ENCODE data around the gene CYS1.

The CYS1 gene

DNA sequence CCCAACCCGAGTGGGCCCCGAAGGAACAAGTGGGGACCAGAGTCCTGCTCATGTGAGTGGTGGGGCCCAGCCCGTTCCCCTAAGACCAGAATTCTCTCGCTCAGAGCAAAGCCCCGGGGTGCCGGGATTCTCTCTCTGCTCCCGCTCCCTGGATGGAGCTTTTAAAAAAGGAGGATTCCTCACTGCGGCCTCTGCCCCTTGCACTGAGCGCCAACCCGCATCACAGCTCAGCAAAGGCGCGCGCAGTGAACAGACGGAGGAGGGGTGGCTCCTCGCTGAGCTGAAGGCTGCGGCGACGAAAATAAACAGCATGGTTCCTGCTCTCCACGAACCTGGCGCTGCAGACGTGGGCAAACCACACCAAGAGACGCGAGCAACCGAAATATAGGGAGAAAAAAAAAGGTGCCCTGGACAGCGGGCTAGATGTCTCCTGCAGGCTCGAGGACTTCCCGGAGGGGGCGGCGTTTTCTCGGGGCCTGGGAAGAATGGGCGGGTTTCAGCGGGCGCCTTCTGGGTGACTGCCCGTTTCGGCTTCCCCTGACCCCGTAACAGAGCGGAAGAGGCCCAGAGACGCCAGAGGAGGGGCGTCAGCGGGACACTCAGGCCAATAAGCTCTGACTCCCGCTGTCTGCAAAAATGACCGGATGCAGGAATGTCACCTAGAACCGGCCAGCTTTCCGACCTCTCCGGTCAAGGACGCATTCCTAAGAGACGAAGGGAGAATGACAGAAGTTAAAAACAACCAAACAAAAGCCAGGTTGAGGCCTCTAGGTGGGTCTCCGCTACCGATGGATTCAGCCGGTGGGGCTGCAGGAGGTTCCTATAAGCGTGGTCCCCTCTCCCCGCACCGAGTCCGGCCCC lies 37.7 kb downstream of the CYS1 start:
- no peaks in the 10 kb centered on the region for H3K9me2 ChIP-seq (ENCODE audit: low read depth, low read length)
- H3K27ac ChIP-seq (ENCODE audit: low read depth, low read length, poor library complexity, severe bottlenecking): no peak overlapping the region
- no peaks in the 10 kb centered on the region for H3F3A ChIP-seq (ENCODE audit: insufficient read depth, low read length)
- no peaks in the 10 kb centered on the region for H4K20me1 ChIP-seq (ENCODE audit: insufficient read depth, low read length)
- no peak overlapping the region for H2AFZ ChIP-seq (ENCODE audit: low read length)
- H3K9me3 ChIP-seq (ENCODE audit: low read length): 0 out of 2 replicates have a peak, but pooled peaks cover 4% of the 10 kb centered on the region
- H3K4me3 ChIP-seq (ENCODE audit: low read depth, low read length, poor library complexity, severe bottlenecking): no peak overlapping the region
- TF ChIP-seq, protein P1, sequence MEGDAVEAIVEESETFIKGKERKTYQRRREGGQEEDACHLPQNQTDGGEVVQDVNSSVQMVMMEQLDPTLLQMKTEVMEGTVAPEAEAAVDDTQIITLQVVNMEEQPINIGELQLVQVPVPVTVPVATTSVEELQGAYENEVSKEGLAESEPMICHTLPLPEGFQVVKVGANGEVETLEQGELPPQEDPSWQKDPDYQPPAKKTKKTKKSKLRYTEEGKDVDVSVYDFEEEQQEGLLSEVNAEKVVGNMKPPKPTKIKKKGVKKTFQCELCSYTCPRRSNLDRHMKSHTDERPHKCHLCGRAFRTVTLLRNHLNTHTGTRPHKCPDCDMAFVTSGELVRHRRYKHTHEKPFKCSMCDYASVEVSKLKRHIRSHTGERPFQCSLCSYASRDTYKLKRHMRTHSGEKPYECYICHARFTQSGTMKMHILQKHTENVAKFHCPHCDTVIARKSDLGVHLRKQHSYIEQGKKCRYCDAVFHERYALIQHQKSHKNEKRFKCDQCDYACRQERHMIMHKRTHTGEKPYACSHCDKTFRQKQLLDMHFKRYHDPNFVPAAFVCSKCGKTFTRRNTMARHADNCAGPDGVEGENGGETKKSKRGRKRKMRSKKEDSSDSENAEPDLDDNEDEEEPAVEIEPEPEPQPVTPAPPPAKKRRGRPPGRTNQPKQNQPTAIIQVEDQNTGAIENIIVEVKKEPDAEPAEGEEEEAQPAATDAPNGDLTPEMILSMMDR (IDR thresholded peaks at IDR 0.05; ENCODE audit: low read length): no peak
- no peak for TF ChIP-seq EZH2 (IDR thresholded peaks at IDR 0.05; ENCODE audit: borderline replicate concordance, low read length)
- no peaks in the 10 kb centered on the region for H3K36me3 ChIP-seq (ENCODE audit: insufficient read depth, low read length)
- H3K27me3 ChIP-seq (ENCODE audit: insufficient read depth, low read length): peaks cover 8% of the 10 kb centered on the region; the same call in 1 of the 2 replicates
- no peak overlapping the region for H3K9ac ChIP-seq (ENCODE audit: low read length)
- no peaks in the 10 kb centered on the region for H3K79me2 ChIP-seq (ENCODE audit: insufficient read depth, low read length)
- no peak overlapping the region for H3K4me2 ChIP-seq (ENCODE audit: low read length)
- no peaks in the 10 kb centered on the region for H3K4me1 ChIP-seq (ENCODE audit: insufficient read depth, low read length, severe bottlenecking)

DNA sequence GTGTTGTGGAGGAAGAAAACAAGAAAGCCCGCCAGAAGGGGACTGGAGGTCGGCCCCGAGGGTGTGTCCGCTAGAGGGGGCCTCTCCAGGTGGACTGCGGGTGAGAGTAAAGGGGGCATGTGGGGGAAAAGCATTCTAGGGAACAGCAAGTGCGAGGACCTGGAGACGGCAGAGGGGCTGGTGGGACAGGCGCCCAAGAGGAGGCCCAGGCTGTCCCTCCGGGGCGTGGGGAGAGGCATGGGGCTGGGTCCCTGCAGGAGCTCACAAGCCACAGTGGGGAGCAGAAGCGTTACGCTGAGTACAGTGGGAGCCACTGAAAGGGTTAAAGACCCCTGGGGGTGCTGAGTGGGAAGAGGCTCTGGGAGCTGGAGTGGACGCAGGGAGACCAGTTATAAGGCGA lies 38.5 kb downstream of the CYS1 start:
- TF ChIP-seq, protein P1 (IDR thresholded peaks at IDR 0.05; ENCODE audit: low read length): no peak
- TF ChIP-seq EZH2 (IDR thresholded peaks at IDR 0.05; ENCODE audit: borderline replicate concordance, low read length): no peak
- H4K20me1 ChIP-seq (ENCODE audit: insufficient read depth, low read length): no peaks in the 10 kb centered on the region
- H3K4me1 ChIP-seq (ENCODE audit: insufficient read depth, low read length, severe bottlenecking): no peaks in the 10 kb centered on the region
- H3K9me2 ChIP-seq (ENCODE audit: low read depth, low read length): no peaks in the 10 kb centered on the region
- H3K36me3 ChIP-seq (ENCODE audit: insufficient read depth, low read length): no peaks in the 10 kb centered on the region
- peaks cover 8% of the 10 kb centered on the region; the same call in 1 of the 2 replicates for H3K27me3 ChIP-seq (ENCODE audit: insufficient read depth, low read length)
- no peak overlapping the region for H3K27ac ChIP-seq (ENCODE audit: low read depth, low read length, poor library complexity, severe bottlenecking)
- H3K4me2 ChIP-seq (ENCODE audit: low read length): no peak overlapping the region
- H2AFZ ChIP-seq (ENCODE audit: low read length): no peak overlapping the region
- H3K9ac ChIP-seq (ENCODE audit: low read length): no peak overlapping the region
- no peak overlapping the region for H3K4me3 ChIP-seq (ENCODE audit: low read depth, low read length, poor library complexity, severe bottlenecking)
- no peaks in the 10 kb centered on the region for H3F3A ChIP-seq (ENCODE audit: insufficient read depth, low read length)
- no peaks in the 10 kb centered on the region for H3K79me2 ChIP-seq (ENCODE audit: insufficient read depth, low read length)
- 0 out of 2 replicates have a peak, but pooled peaks cover 4% of the 10 kb centered on the region for H3K9me3 ChIP-seq (ENCODE audit: low read length)

DNA sequence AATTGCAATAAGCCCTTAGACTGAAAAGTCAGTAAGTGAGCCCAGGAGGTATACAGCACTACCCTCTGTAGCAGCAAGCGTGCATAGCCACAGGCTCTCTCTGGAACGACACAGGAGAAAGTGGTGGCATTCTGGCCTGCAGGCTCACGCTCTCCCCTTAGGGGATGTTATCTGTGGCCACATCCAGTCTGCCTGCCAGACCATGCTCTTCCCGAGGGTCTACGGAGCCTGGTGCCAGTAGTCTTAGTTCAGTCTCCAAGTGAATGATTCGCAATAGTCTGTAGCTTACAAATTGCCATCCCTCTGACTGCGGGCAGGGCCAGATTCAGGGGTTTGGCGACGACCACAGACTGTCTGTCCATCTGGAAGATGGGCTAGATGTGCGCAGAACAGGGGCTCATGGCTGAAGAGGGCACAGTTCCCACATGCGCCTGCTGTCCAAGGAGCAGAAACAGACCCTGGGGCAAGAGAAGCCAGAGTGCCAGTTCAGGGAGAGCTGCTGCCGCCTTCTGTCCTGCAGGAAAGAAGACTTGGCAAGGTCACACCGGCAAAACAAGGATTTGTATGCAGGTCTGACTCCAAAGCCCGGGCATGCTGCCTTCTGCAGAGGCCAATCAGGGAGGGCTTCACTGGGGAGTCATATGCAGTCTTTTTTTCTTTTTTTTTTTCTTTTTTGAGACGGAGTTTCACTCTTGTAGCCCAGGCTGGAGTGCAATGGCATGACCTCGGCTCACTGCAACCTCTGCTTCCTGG lies 40.4 kb downstream of the CYS1 start:
- Histone ChIP-seq H3K27ac (ENCODE audit: low read depth, low read length, poor library complexity, severe bottlenecking) (no peak overlapping the region), H3K27me3 (ENCODE audit: insufficient read depth, low read length) (peaks cover 8% of the 10 kb centered on the region; the same call in 1 of the 2 replicates), H3K4me2 (ENCODE audit: low read length) (no peak overlapping the region)

More for the DNA sequence above, 40.4 kb downstream of the CYS1 start:
- Histone ChIP-seq H3K4me3 (ENCODE audit: low read depth, low read length, poor library complexity, severe bottlenecking) (no peak overlapping the region), H3K9me2 (ENCODE audit: low read depth, low read length) (no peaks in the 10 kb centered on the region), H3K9ac (ENCODE audit: low read length) (no peak overlapping the region), H2AFZ (ENCODE audit: low read length) (no peak overlapping the region), H4K20me1 (ENCODE audit: insufficient read depth, low read length) (no peaks in the 10 kb centered on the region), H3F3A (ENCODE audit: insufficient read depth, low read length) (no peaks in the 10 kb centered on the region), H3K9me3 (ENCODE audit: low read length) (0 out of 2 replicates have a peak, but pooled peaks cover 4% of the 10 kb centered on the region), H3K36me3 (ENCODE audit: insufficient read depth, low read length) (no peaks in the 10 kb centered on the region), H3K4me1 (ENCODE audit: insufficient read depth, low read length, severe bottlenecking) (no peaks in the 10 kb centered on the region), H3K79me2 (ENCODE audit: insufficient read depth, low read length) (no peaks in the 10 kb centered on the region)
- TF ChIP-seq, protein P1 (IDR thresholded peaks at IDR 0.05; ENCODE audit: low read length): no peak
- TF ChIP-seq EZH2 (IDR thresholded peaks at IDR 0.05; ENCODE audit: borderline replicate concordance, low read length): no peak

All from OCI-LY1 (cell line).